ENCODE results near the gene DGAT2.

Gene DGAT2

GRCh38 chr11:75797116-75797515 is 28.5 kb downstream of the DGAT2 start:
- no peak overlapping the region for H3K4me3 ChIP-seq (ENCODE audit: low read depth, low read length)
- POLR2A ChIA-PET = no interaction called here
- CTCF ChIA-PET = interaction anchor here (0.6 to 1.3 kb wide), 2 partner anchors 40 to 522 kb away, joined by 3 read pairs; no protein-coding TSS in a partner anchor
- no peak overlapping the region for H3K27ac ChIP-seq (ENCODE audit: extremely low read depth, low read depth, low read length)
- no peaks in the 10 kb centered on the region for H3K36me3 ChIP-seq (ENCODE audit: control insufficient read depth in 2 of 2, insufficient read depth in 1 of 2, low read length in 2 of 2)
- TF ChIP-seq RBAK (tag by site-specific recombination; IDR thresholded peaks at IDR 0.05) (no peak), ZNF404 (tag by site-specific recombination; IDR thresholded peaks at IDR 0.05) (no peak), ZNF585B (tag by site-specific recombination; IDR thresholded peaks at IDR 0.05) (no peak)
- H3K4me1 ChIP-seq (ENCODE audit: control insufficient read depth, insufficient read depth, low read length) = no peaks in the 10 kb centered on the region
- no peaks in the 10 kb centered on the region for H3K9me3 ChIP-seq (ENCODE audit: control insufficient read depth, insufficient read depth, low read depth, low read length)

GRCh38 chr11:75797792-75798191 is 29.2 kb downstream of the DGAT2 start:
- POLR2A ChIA-PET = no interaction called here
- H3K4me1 ChIP-seq (ENCODE audit: control insufficient read depth, insufficient read depth, low read length) = no peaks in the 10 kb centered on the region
- H3K4me3 ChIP-seq (ENCODE audit: low read depth, low read length) = no peak overlapping the region
- CTCF ChIA-PET = interaction anchor here (0.6 kb wide), 1 partner anchor 353 kb away, joined by 3 read pairs; no protein-coding TSS in a partner anchor
- H3K36me3 ChIP-seq (ENCODE audit: control insufficient read depth in 2 of 2, insufficient read depth in 1 of 2, low read length in 2 of 2) = no peaks in the 10 kb centered on the region
- no peak for TF ChIP-seq ZNF473 (tag by site-specific recombination; IDR thresholded peaks at IDR 0.05)
- TF ChIP-seq ZNF561 (tag by site-specific recombination; IDR thresholded peaks at IDR 0.05; ENCODE audit: borderline replicate concordance) = no peak
- no peak for TF ChIP-seq ZBTB17 (tag by site-specific recombination; IDR thresholded peaks at IDR 0.05)
- no peak for TF ChIP-seq ZNF133 (tag by site-specific recombination; IDR thresholded peaks at IDR 0.05)
- TF ChIP-seq ZNF18 (tag by site-specific recombination; IDR thresholded peaks at IDR 0.05) = no peak
- no peak for TF ChIP-seq ZBTB1 (tag by site-specific recombination; IDR thresholded peaks at IDR 0.05)
- TF ChIP-seq ZNF530 (tag by site-specific recombination; IDR thresholded peaks at IDR 0.05; ENCODE audit: low read depth) = no peak
- TF ChIP-seq PATZ1 (tag by site-specific recombination; IDR thresholded peaks at IDR 0.05) = no peak
- no peaks in the 10 kb centered on the region for H3K9me3 ChIP-seq (ENCODE audit: control insufficient read depth, insufficient read depth, low read depth, low read length)
- H3K27ac ChIP-seq (ENCODE audit: extremely low read depth, low read depth, low read length) = no peak overlapping the region

GRCh38 chr11:75800136-75800675 is 31.6 kb downstream of the DGAT2 start:
- Histone ChIP-seq H3K36me3 (ENCODE audit: control insufficient read depth in 2 of 2, insufficient read depth in 1 of 2, low read length in 2 of 2) (no peaks in the 10 kb centered on the region), H3K9me3 (ENCODE audit: control insufficient read depth, insufficient read depth, low read depth, low read length) (no peaks in the 10 kb centered on the region), H3K4me3 (ENCODE audit: low read depth, low read length) (no peak overlapping the region), H3K27ac (ENCODE audit: extremely low read depth, low read depth, low read length) (no peak overlapping the region), H3K4me1 (ENCODE audit: control insufficient read depth, insufficient read depth, low read length) (no peaks in the 10 kb centered on the region)
- POLR2A ChIA-PET = no interaction called here
- TF ChIP-seq PRDM1 (tag by site-specific recombination; IDR thresholded peaks at IDR 0.05) = no peak
- TF ChIP-seq MYNN (tag by site-specific recombination; IDR thresholded peaks at IDR 0.05; ENCODE audit: borderline replicate concordance) = no peak
- no peak for TF ChIP-seq OSR2 (tag by site-specific recombination; IDR thresholded peaks at IDR 0.05)
- no peak for TF ChIP-seq TSHZ1 (tag by site-specific recombination; IDR thresholded peaks at IDR 0.05; ENCODE audit: borderline replicate concordance)
- no peak for TF ChIP-seq ZNF501 (tag by site-specific recombination; IDR thresholded peaks at IDR 0.05)
- no peak for TF ChIP-seq ZBTB8A (tag by site-specific recombination; IDR thresholded peaks at IDR 0.05)
- no peak for TF ChIP-seq RBAK (tag by site-specific recombination; IDR thresholded peaks at IDR 0.05)
- no peak for TF ChIP-seq ZNF324 (tag by site-specific recombination; IDR thresholded peaks at IDR 0.05)
- TF ChIP-seq ZFP3 (tag by site-specific recombination; IDR thresholded peaks at IDR 0.05; ENCODE audit: low read depth) = no peak
- no peak for TF ChIP-seq ZIC2 (tag by site-specific recombination; IDR thresholded peaks at IDR 0.05)
- TF ChIP-seq SCRT1 (tag by site-specific recombination; IDR thresholded peaks at IDR 0.05; ENCODE audit: borderline replicate concordance) = no peak
- TF ChIP-seq ZNF449 (tag by site-specific recombination; IDR thresholded peaks at IDR 0.05) = no peak
- TF ChIP-seq WT1 (tag by site-specific recombination; IDR thresholded peaks at IDR 0.05) = no peak
- CTCF ChIA-PET = interaction anchor here (0.6 to 2.7 kb wide), 5 partner anchors 24 to 519 kb away, joined by 3 to 11 read pairs (median 3); no protein-coding TSS in a partner anchor

Measured in HEK293 (cell line).